ENCODE data around the gene MID1.

The MID1 gene

GRCh38 chrX:10501611-10502010 lies 118.8 kb downstream of the MID1 start:
- no peak for TF ChIP-seq YY1 (IDR thresholded peaks at IDR 0.05; ENCODE audit: insufficient read depth, insufficient read length)
- TF ChIP-seq SUZ12 (IDR thresholded peaks at IDR 0.05; ENCODE audit: extremely low read depth, insufficient read depth, insufficient read length), result no peak
- TF ChIP-seq ZNF274 (IDR thresholded peaks at IDR 0.05; ENCODE audit: low read depth, low read length), result no peak
- no peak overlapping the region for H3K9ac ChIP-seq (ENCODE audit: insufficient read length, low read depth)
- no peaks in the 10 kb centered on the region for H3K4me1 ChIP-seq (ENCODE audit: insufficient read depth, insufficient read length)
- H3K9me3 ChIP-seq (ENCODE audit: insufficient read depth, low read length), result no peaks in the 10 kb centered on the region
- H3K36me3 ChIP-seq (ENCODE audit: insufficient read depth, insufficient read length, low read length), result peaks cover 5% of the 10 kb centered on the region
- H3K27me3 ChIP-seq (ENCODE audit: insufficient read depth, insufficient read length), result no peaks in the 10 kb centered on the region
- no peak for DNase-seq (ENCODE audit: low read depth, low spot score)
- no peak overlapping the region for H3K4me3 ChIP-seq (ENCODE audit: insufficient read length, low read depth)

- Histone ChIP-seq H3K36me3 (ENCODE audit: insufficient read depth, insufficient read length, low read length) (peaks cover 7% of the 10 kb centered on the region), H3K4me1 (ENCODE audit: insufficient read depth, insufficient read length) (no peaks in the 10 kb centered on the region), H3K9ac (ENCODE audit: insufficient read length, low read depth) (no peak overlapping the region), H3K27me3 (ENCODE audit: insufficient read depth, insufficient read length) (no peaks in the 10 kb centered on the region), H3K4me3 (ENCODE audit: insufficient read length, low read depth) (no peak overlapping the region), H3K9me3 (ENCODE audit: insufficient read depth, low read length) (no peaks in the 10 kb centered on the region)
- no peak for DNase-seq (ENCODE audit: low read depth, low spot score)
- TF ChIP-seq SUZ12 (IDR thresholded peaks at IDR 0.05; ENCODE audit: extremely low read depth, insufficient read depth, insufficient read length), result no peak
- TF ChIP-seq YY1 (IDR thresholded peaks at IDR 0.05; ENCODE audit: insufficient read depth, insufficient read length), result no peak
- TF ChIP-seq ZNF274 (IDR thresholded peaks at IDR 0.05; ENCODE audit: low read depth, low read length), result no peak
Observed at GRCh38 chrX:10496345-10496965, 123.9 kb downstream of the MID1 start.

- Histone ChIP-seq H3K4me1 (ENCODE audit: insufficient read depth, insufficient read length) (no peaks in the 10 kb centered on the region), H3K9me3 (ENCODE audit: insufficient read depth, low read length) (no peaks in the 10 kb centered on the region), H3K27me3 (ENCODE audit: insufficient read depth, insufficient read length) (no peaks in the 10 kb centered on the region), H3K36me3 (ENCODE audit: insufficient read depth, insufficient read length, low read length) (peaks cover 7% of the 10 kb centered on the region), H3K4me3 (ENCODE audit: insufficient read length, low read depth) (no peak overlapping the region), H3K9ac (ENCODE audit: insufficient read length, low read depth) (no peak overlapping the region)
- TF ChIP-seq YY1 (IDR thresholded peaks at IDR 0.05; ENCODE audit: insufficient read depth, insufficient read length) (no peak), SUZ12 (IDR thresholded peaks at IDR 0.05; ENCODE audit: extremely low read depth, insufficient read depth, insufficient read length) (no peak), ZNF274 (IDR thresholded peaks at IDR 0.05; ENCODE audit: low read depth, low read length) (no peak)
- DNase-seq (ENCODE audit: low read depth, low spot score), result no peak
Observed at GRCh38 chrX:10495677-10496076, 124.7 kb downstream of the MID1 start.

- H3K9ac ChIP-seq (ENCODE audit: insufficient read length, low read depth), result no peak overlapping the region
- H3K9me3 ChIP-seq (ENCODE audit: insufficient read depth, low read length), result no peaks in the 10 kb centered on the region
- H3K4me3 ChIP-seq (ENCODE audit: insufficient read length, low read depth), result no peak overlapping the region
- H3K4me1 ChIP-seq (ENCODE audit: insufficient read depth, insufficient read length), result no peaks in the 10 kb centered on the region
- no peaks in the 10 kb centered on the region for H3K27me3 ChIP-seq (ENCODE audit: insufficient read depth, insufficient read length)
- TF ChIP-seq ZNF274 (IDR thresholded peaks at IDR 0.05; ENCODE audit: low read depth, low read length) (no peak), SUZ12 (IDR thresholded peaks at IDR 0.05; ENCODE audit: extremely low read depth, insufficient read depth, insufficient read length) (no peak), YY1 (IDR thresholded peaks at IDR 0.05; ENCODE audit: insufficient read depth, insufficient read length) (no peak)
- DNase-seq (ENCODE audit: low read depth, low spot score), result no peak
- H3K36me3 ChIP-seq (ENCODE audit: insufficient read depth, insufficient read length, low read length), result peaks cover 5% of the 10 kb centered on the region
Observed at GRCh38 chrX:10492250-10492649, 128.1 kb downstream of the MID1 start.

GRCh38 chrX:10486373-10486772 lies 134.0 kb downstream of the MID1 start:
- Histone ChIP-seq H3K4me1 (ENCODE audit: insufficient read depth, insufficient read length) (no peaks in the 10 kb centered on the region), H3K4me3 (ENCODE audit: insufficient read length, low read depth) (no peak overlapping the region), H3K27me3 (ENCODE audit: insufficient read depth, insufficient read length) (no peaks in the 10 kb centered on the region), H3K36me3 (ENCODE audit: insufficient read depth, insufficient read length, low read length) (peaks cover 12% of the 10 kb centered on the region), H3K9me3 (ENCODE audit: insufficient read depth, low read length) (no peaks in the 10 kb centered on the region), H3K9ac (ENCODE audit: insufficient read length, low read depth) (no peak overlapping the region)
- DNase-seq (ENCODE audit: low read depth, low spot score), result no peak
- TF ChIP-seq SUZ12 (IDR thresholded peaks at IDR 0.05; ENCODE audit: extremely low read depth, insufficient read depth, insufficient read length) (no peak), YY1 (IDR thresholded peaks at IDR 0.05; ENCODE audit: insufficient read depth, insufficient read length) (no peak), ZNF274 (IDR thresholded peaks at IDR 0.05; ENCODE audit: low read depth, low read length) (no peak)

- Histone ChIP-seq H3K9me3 (ENCODE audit: insufficient read depth, low read length) (no peaks in the 10 kb centered on the region), H3K36me3 (ENCODE audit: insufficient read depth, insufficient read length, low read length) (peaks cover 13% of the 10 kb centered on the region), H3K4me1 (ENCODE audit: insufficient read depth, insufficient read length) (no peaks in the 10 kb centered on the region), H3K4me3 (ENCODE audit: insufficient read length, low read depth) (no peak overlapping the region), H3K9ac (ENCODE audit: insufficient read length, low read depth) (no peak overlapping the region), H3K27me3 (ENCODE audit: insufficient read depth, insufficient read length) (no peaks in the 10 kb centered on the region)
- no peak for DNase-seq (ENCODE audit: low read depth, low spot score)
- no peak for TF ChIP-seq SUZ12 (IDR thresholded peaks at IDR 0.05; ENCODE audit: extremely low read depth, insufficient read depth, insufficient read length)
- TF ChIP-seq ZNF274 (IDR thresholded peaks at IDR 0.05; ENCODE audit: low read depth, low read length), result no peak
- TF ChIP-seq YY1 (IDR thresholded peaks at IDR 0.05; ENCODE audit: insufficient read depth, insufficient read length), result no peak
Observed at GRCh38 chrX:10485326-10485725, 135.1 kb downstream of the MID1 start.

- no peak for DNase-seq (ENCODE audit: low read depth, low spot score)
- H3K4me3 ChIP-seq (ENCODE audit: insufficient read length, low read depth), result no peak overlapping the region
Observed at GRCh38 chrX:10484683-10485247, 135.6 kb downstream of the MID1 start.

More at GRCh38 chrX:10484683-10485247, 135.6 kb downstream of the MID1 start:
- Histone ChIP-seq H3K36me3 (ENCODE audit: insufficient read depth, insufficient read length, low read length) (peaks cover 19% of the 10 kb centered on the region), H3K9me3 (ENCODE audit: insufficient read depth, low read length) (no peaks in the 10 kb centered on the region), H3K9ac (ENCODE audit: insufficient read length, low read depth) (no peak overlapping the region), H3K4me1 (ENCODE audit: insufficient read depth, insufficient read length) (no peaks in the 10 kb centered on the region), H3K27me3 (ENCODE audit: insufficient read depth, insufficient read length) (no peaks in the 10 kb centered on the region)
- no peak for TF ChIP-seq YY1 (IDR thresholded peaks at IDR 0.05; ENCODE audit: insufficient read depth, insufficient read length)
- TF ChIP-seq ZNF274 (IDR thresholded peaks at IDR 0.05; ENCODE audit: low read depth, low read length), result no peak
- TF ChIP-seq SUZ12 (IDR thresholded peaks at IDR 0.05; ENCODE audit: extremely low read depth, insufficient read depth, insufficient read length), result no peak

Measured in NT2/D1 (cell line).